ENCODE results near the gene YEATS2. TPM values are rescaled to one million over a fixed set of nuclear protein-coding genes. Genes with fewer than 3 reads are reported as not detected.

YEATS2 gene
- total RNA-seq, 6 donors from 2014 or later, result 23.9 to 65.0 (median 41.2) TPM

- ATAC-seq (ENCODE audit: low FRiP score in 2 of 2) (no peak), DNase-seq (no peak)
- Histone ChIP-seq H3K4me3 (no peak overlapping the region), H3K36me3 (peaks cover 22 to 83% (median 47%) of the 10 kb centered on the region in 4 donors), H3K27me3 (no peaks in the 10 kb centered on the region), H3K9me3 (no peaks in the 10 kb centered on the region), H3K27ac (no peak overlapping the region), H3K4me1 (no peaks in the 10 kb centered on the region)
- WGBS, 2 donors, result 74 to 82% methylated on average over 4 of the region's 4 CpGs
- TF ChIP-seq POLR2A (IDR thresholded peaks at IDR 0.05) (no peak), EP300 (IDR thresholded peaks at IDR 0.05) (no peak), POLR2AphosphoS5 (IDR thresholded peaks at IDR 0.05) (no peak)
- TF ChIP-seq, protein P1, sequence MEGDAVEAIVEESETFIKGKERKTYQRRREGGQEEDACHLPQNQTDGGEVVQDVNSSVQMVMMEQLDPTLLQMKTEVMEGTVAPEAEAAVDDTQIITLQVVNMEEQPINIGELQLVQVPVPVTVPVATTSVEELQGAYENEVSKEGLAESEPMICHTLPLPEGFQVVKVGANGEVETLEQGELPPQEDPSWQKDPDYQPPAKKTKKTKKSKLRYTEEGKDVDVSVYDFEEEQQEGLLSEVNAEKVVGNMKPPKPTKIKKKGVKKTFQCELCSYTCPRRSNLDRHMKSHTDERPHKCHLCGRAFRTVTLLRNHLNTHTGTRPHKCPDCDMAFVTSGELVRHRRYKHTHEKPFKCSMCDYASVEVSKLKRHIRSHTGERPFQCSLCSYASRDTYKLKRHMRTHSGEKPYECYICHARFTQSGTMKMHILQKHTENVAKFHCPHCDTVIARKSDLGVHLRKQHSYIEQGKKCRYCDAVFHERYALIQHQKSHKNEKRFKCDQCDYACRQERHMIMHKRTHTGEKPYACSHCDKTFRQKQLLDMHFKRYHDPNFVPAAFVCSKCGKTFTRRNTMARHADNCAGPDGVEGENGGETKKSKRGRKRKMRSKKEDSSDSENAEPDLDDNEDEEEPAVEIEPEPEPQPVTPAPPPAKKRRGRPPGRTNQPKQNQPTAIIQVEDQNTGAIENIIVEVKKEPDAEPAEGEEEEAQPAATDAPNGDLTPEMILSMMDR (IDR thresholded peaks at IDR 0.05), result no peak
Measured at GRCh38 chr3:183845090-183845489, 147.5 kb downstream of the YEATS2 start.

GRCh38 chr3:183845608-183846288, 148.2 kb downstream of the YEATS2 start:
- 77 to 81% methylated on average over 13 of the region's 13 CpGs for WGBS, 2 donors
- no peak for TF ChIP-seq EP300 (IDR thresholded peaks at IDR 0.05)
- no peak for TF ChIP-seq POLR2A (IDR thresholded peaks at IDR 0.05)
- no peak for TF ChIP-seq POLR2AphosphoS5 (IDR thresholded peaks at IDR 0.05)
- Histone ChIP-seq H3K36me3 (peaks cover 16 to 77% (median 43%) of the 10 kb centered on the region in 4 donors), H3K4me3 (no peak overlapping the region), H3K4me1 (no peaks in the 10 kb centered on the region), H3K27me3 (no peaks in the 10 kb centered on the region), H3K9me3 (no peaks in the 10 kb centered on the region), H3K27ac (no peak overlapping the region)
- DNase-seq (no peak), ATAC-seq (ENCODE audit: low FRiP score in 2 of 2) (no peak)

DNA sequence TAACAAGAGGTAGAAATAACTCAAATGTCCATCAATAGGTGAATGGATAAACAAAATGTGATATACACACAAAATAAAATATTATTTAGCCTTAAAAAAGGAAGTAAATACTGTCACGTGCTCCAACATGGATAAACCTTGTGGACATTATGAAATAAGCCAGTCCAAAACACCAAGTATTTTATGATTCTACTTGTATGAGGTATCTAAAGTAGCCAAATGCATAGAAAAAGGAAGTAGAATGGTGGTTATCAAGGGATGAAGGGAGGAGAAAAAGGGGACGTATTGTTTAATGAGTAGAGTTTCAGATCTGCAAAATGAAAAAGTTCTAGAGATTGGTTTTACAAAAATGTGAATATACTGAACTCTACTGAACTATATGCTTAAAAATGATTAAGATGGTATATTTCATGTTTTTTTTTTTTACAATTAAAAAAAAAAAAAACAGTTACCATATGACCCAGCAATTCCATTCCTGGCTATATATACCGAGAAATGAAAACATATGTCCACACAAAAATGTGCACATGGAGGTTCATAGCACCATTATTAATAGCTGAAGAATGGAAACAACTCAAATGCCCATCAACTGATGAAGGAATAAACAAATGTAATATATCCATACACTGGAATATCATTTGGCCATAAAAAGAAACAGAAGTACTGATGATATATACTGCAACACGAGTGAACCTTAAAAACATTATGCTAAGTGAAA, 156.9 kb downstream of the YEATS2 start:
- WGBS, 2 donors, result 69 to 83% methylated on average over 4 of the region's 4 CpGs
- Histone ChIP-seq H3K36me3 (peaks cover 3 to 54% (median 27%) of the 10 kb centered on the region in 4 donors), H3K4me1 (no peaks in the 10 kb centered on the region), H3K27me3 (no peaks in the 10 kb centered on the region), H3K9me3 (no peaks in the 10 kb centered on the region), H3K4me3 (no peak overlapping the region), H3K27ac (no peak overlapping the region)
- DNase-seq, result no peak
- no peak for TF ChIP-seq POLR2A (IDR thresholded peaks at IDR 0.05)
- TF ChIP-seq EP300 (IDR thresholded peaks at IDR 0.05), result no peak
- no peak for TF ChIP-seq POLR2AphosphoS5 (IDR thresholded peaks at IDR 0.05)
- TF ChIP-seq, protein P1 (IDR thresholded peaks at IDR 0.05), result no peak
- ATAC-seq (ENCODE audit: low FRiP score in 2 of 2), result no peak

DNA sequence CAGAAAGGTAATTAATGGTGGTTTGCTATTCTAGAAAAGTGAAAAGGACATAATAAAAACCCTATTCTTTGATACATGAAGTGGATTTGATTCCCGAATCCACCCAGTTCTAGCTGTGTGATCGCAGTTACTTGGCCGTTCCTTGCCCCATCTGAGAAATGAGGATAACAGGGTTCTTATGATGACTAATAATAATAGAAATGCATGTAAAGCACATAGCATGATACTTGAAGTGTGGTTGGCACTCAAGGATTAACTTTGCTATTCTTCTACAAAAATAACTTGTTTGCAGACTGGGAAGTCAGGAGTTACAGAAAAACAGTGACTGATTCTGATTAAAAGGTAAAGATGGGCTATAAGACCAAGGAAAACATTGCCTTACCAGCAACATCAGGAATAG, 160.3 kb downstream of the YEATS2 start:
- H3K36me3 ChIP-seq, result peaks cover 8 to 73% (median 50%) of the 10 kb centered on the region in 4 donors
- DNase-seq (no peak), ATAC-seq (ENCODE audit: low FRiP score in 2 of 2) (no peak)
- 82 to 95% methylated on average over 3 of the region's 3 CpGs for WGBS, 2 donors
- H3K4me1 ChIP-seq, result no peaks in the 10 kb centered on the region
- H3K4me3 ChIP-seq, result no peak overlapping the region
- no peak overlapping the region for H3K27ac ChIP-seq
- TF ChIP-seq, protein P1 (IDR thresholded peaks at IDR 0.05), result no peak
- TF ChIP-seq POLR2AphosphoS5 (IDR thresholded peaks at IDR 0.05), result no peak
- no peaks in the 10 kb centered on the region for H3K9me3 ChIP-seq
- no peaks in the 10 kb centered on the region for H3K27me3 ChIP-seq

Other genes starting within 250 kb of the YEATS2 start
- 10 to 100 TPM; 15.2 to 77.5 (median 25.6) TPM for gene KLHL6, start 142.1 kb upstream of the YEATS2 start, total RNA-seq
- 100 to 1,000 TPM in 3 of 6 donors, 10 to 100 TPM in 3; 63.5 to 181 (median 104) TPM for gene KLHL24, start 62.2 kb upstream of the YEATS2 start, total RNA-seq
- 1 to 10 TPM in 4 of 6 donors, under 1 TPM in 1, not detected in 1; 0.89 to 2.8 (median 2.1) TPM for gene MAP6D1, start 127.8 kb downstream of the YEATS2 start, total RNA-seq
- gene PARL, start 187.1 kb downstream of the YEATS2 start, total RNA-seq, result 10 to 100 TPM; 32.5 to 51.0 (median 40.5) TPM